Liver (tissue), 9 donors: ENCODE results near the gene ZFP82. TPM values are rescaled to one million over a fixed set of nuclear protein-coding genes. Genes with fewer than 3 reads are reported as not detected.

Experiments
- DNase-seq: peaks from one replicate; pipeline ENCODE4 v3.0.0-alpha.2; 2017; ENCODE audit warnings: low spot score
- H3K27ac ChIP-seq, 2 donors: one replicate each; pipeline ENCODE4 v1.7.0; 2013; ENCODE audit warnings: inconsistent platforms in 2 of 2, low read length in 2 of 2, control low read depth in 1 of 2, low read depth in 1 of 2, mild to moderate bottlenecking in 1 of 2
- H3K27me3 ChIP-seq, 4 donors: one replicate each; pipeline versions ENCODE4 v1.6.1 to v1.7.0; 2013; ENCODE audit warnings: low read length in 3 of 4, inconsistent platforms in 1 of 4, mild to moderate bottlenecking in 1 of 4, moderate library complexity in 1 of 4; ENCODE audit not compliant: control insufficient read depth in 4 of 4, insufficient read depth in 4 of 4
- H3K36me3 ChIP-seq, 4 donors: one replicate each; pipeline versions ENCODE4 v1.6.1 to v1.7.0; 2013; ENCODE audit warnings: low read length in 3 of 4, mild to moderate bottlenecking in 3 of 4, low read depth in 1 of 4, moderate library complexity in 1 of 4; ENCODE audit not compliant: control insufficient read depth in 4 of 4, insufficient read depth in 3 of 4
- H3K4me1 ChIP-seq, 4 donors: one replicate each; pipeline versions ENCODE4 v1.6.1 to v1.7.0; 2013; ENCODE audit warnings: low read length in 3 of 4, mild to moderate bottlenecking in 3 of 4, moderate library complexity in 1 of 4; ENCODE audit not compliant: control insufficient read depth in 4 of 4, insufficient read depth in 4 of 4
- H3K4me3 ChIP-seq, 3 donors: one replicate each; pipeline versions ENCODE4 v1.6.1 to v1.7.0; 2013; ENCODE audit warnings: low read length in 3 of 3, control low read depth in 1 of 3, low read depth in 1 of 3, mild to moderate bottlenecking in 1 of 3
- H3K9ac ChIP-seq, 2 donors: one replicate each; pipeline ENCODE4 v1.7.0; 2013; ENCODE audit warnings: low read length in 2 of 2, mild to moderate bottlenecking in 2 of 2, moderate library complexity in 2 of 2, control low read depth in 1 of 2, low read depth in 1 of 2
- H3K9me3 ChIP-seq, 4 donors: one replicate each; pipeline versions ENCODE4 v1.6.1 to v1.7.0; 2013; ENCODE audit warnings: low read length in 3 of 4; ENCODE audit not compliant: control insufficient read depth in 4 of 4
- FOXA1 ChIP-seq: IDR thresholded peaks from 2 replicates; pipeline ENCODE4 v1.6.1; 2016; ENCODE audit warnings: antibody characterized with exemption
- HNF4A ChIP-seq, 2 donors: conservative IDR thresholded peaks; 2 replicates each; pipeline ENCODE4 v1.6.1; 2016; ENCODE audit warnings: antibody characterized with exemption in 2 of 2, mild to moderate bottlenecking in 2 of 2
- HNF4G ChIP-seq: IDR thresholded peaks from 2 replicates; pipeline ENCODE4 v1.6.1; 2016; ENCODE audit warnings: antibody characterized with exemption
- JUND ChIP-seq, 2 donors: IDR thresholded peaks; 2 replicates each; pipeline ENCODE4 v1.6.1; 2016; ENCODE audit warnings: antibody characterized with exemption in 2 of 2
- NR2F2 ChIP-seq: IDR thresholded peaks from 2 replicates; pipeline ENCODE4 v1.6.1; 2016; ENCODE audit warnings: antibody characterized with exemption
- RAD21 ChIP-seq, 2 donors: IDR thresholded peaks; 2 replicates each; pipeline ENCODE4 v1.6.1; 2016; ENCODE audit warnings: antibody characterized with exemption in 2 of 2, mild to moderate bottlenecking in 2 of 2
- SP1 ChIP-seq: IDR thresholded peaks from 2 replicates; pipeline ENCODE4 v1.6.1; 2018; ENCODE audit warnings: antibody characterized with exemption, mild to moderate bottlenecking
- TAF1 ChIP-seq: conservative IDR thresholded peaks from 2 replicates; pipeline ENCODE4 v1.6.1; 2016; ENCODE audit warnings: antibody characterized with exemption, mild to moderate bottlenecking
- YY1 ChIP-seq: IDR thresholded peaks from 2 replicates; pipeline ENCODE4 v1.6.1; 2016; ENCODE audit warnings: antibody characterized with exemption, mild to moderate bottlenecking
- WGBS: extraction: QIAGEN DNeasy Blood & Tissue Kit; methylation state at CpG from one replicate; pipeline ENCODE4 v1.1.7; 2013; 5-methylcytosine and 5-hydroxymethylcytosine counted together
- polyA plus RNA-seq, 2 donors: library from polyadenylated mRNA; stranded (reverse) in 1 of 2; unstranded in 1 of 2; fragments of 200-250 nt in 1 of 2; fragments of >200 nt in 1 of 2; fragmentation: Nextera tagmentation in 1 of 2; extraction: Ambion mirVana in 1 of 2; gene quantifications; one replicate each; pipeline versions ENCODE4 v1.2.1 to v1.2.3, GENCODE V29; 2013 to 2015
- total RNA-seq, 2 donors: library from RNA; depleted of rRNA; stranded (reverse); fragments of >200 nt; gene quantifications; one replicate each; pipeline ENCODE4 v1.2.3, GENCODE V29; 2014
- TF ChIP-seq, protein P1 (sequence below): IDR thresholded peaks from 2 replicates; pipeline ENCODE4 v1.6.1; 2016; ENCODE audit warnings: antibody characterized with exemption
- TF ChIP-seq, protein P2 (sequence below): IDR thresholded peaks from 2 replicates; pipeline ENCODE4 v1.6.1; 2016; ENCODE audit warnings: antibody characterized with exemption
- TF ChIP-seq, protein P3 (sequence below): fragments of 150-350 bp; IDR thresholded peaks from 2 replicates; pipeline ENCODE4 v1.5.1; 2017; ENCODE audit warnings: improper control_type of control experiment, low read depth, low read length; ENCODE audit not compliant: missing input control
- TF ChIP-seq, protein P4 (sequence below): IDR thresholded peaks from 2 replicates; pipeline ENCODE4 v1.6.1; 2016; ENCODE audit warnings: antibody characterized with exemption, mild to moderate bottlenecking
- donor health status: healthy.
- donor health status: healthy.
- donor health status: healthy.
- donor health status: healthy.
- donor health status: healthy.

The ZFP82 gene
- total and polyA plus RNA-seq, 4 donors: 0.40 to 3.1 (median 1.0) TPM

DNA sequence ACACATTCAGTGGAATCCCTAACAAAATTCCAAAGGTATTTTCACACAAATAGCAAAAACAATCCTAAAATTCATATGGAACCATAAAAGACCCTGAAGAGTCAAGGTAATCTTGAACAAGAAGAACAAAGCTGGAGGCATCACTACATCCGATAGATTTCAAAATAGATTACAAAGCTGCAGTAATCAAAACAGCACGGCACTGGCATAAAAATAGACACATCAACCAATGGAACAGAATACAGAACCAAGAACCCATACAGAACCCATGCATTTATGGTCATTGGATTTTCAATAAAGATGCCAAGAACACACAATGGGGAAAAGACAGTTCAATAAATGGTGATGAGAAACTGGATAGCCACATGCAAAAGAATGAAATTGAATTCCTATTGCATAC, 38.4 kb upstream of the ZFP82 start:
- Histone ChIP-seq H3K9ac (no peak overlapping the region), H3K4me3 (peak overlapping the region in 1 of 3 donors; percentile 16), H3K9me3 (peaks cover 22 to 46% (median 30%) of the 10 kb centered on the region in 4 donors), H3K27ac (no peak overlapping the region), H3K27me3 (no peaks in the 10 kb centered on the region), H3K36me3 (peaks cover 12 to 42% (median 24%) of the 10 kb centered on the region in 4 donors), H3K4me1 (no peaks in the 10 kb centered on the region)
- 100% methylated on average over 2 of the region's 2 CpGs for WGBS
- TF ChIP-seq, protein P1, sequence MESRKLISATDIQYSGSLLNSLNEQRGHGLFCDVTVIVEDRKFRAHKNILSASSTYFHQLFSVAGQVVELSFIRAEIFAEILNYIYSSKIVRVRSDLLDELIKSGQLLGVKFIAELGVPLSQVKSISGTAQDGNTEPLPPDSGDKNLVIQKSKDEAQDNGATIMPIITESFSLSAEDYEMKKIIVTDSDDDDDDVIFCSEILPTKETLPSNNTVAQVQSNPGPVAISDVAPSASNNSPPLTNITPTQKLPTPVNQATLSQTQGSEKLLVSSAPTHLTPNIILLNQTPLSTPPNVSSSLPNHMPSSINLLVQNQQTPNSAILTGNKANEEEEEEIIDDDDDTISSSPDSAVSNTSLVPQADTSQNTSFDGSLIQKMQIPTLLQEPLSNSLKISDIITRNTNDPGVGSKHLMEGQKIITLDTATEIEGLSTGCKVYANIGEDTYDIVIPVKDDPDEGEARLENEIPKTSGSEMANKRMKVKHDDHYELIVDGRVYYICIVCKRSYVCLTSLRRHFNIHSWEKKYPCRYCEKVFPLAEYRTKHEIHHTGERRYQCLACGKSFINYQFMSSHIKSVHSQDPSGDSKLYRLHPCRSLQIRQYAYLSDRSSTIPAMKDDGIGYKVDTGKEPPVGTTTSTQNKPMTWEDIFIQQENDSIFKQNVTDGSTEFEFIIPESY: no peak
- TF ChIP-seq SP1: no peak
- DNase-seq: no peak

GRCh38 chr19:36449059-36449670, 30.7 kb upstream of the ZFP82 start:
- no peaks in the 10 kb centered on the region for H3K4me1 ChIP-seq
- no peaks in the 10 kb centered on the region for H3K27me3 ChIP-seq
- DNase-seq: no peak
- H3K4me3 ChIP-seq: peak overlapping the region in 2 of 3 donors; percentile 18 to 69
- no peak overlapping the region for H3K9ac ChIP-seq
- TF ChIP-seq JUND (IDR thresholded peaks at IDR 0.05): no peak
- TF ChIP-seq HNF4G: no peak
- TF ChIP-seq TAF1: no peak
- TF ChIP-seq HNF4A (conservative IDR thresholded peaks at IDR 0.05): no peak
- TF ChIP-seq, protein P2, sequence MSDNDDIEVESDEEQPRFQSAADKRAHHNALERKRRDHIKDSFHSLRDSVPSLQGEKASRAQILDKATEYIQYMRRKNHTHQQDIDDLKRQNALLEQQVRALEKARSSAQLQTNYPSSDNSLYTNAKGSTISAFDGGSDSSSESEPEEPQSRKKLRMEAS: no peak
- no peak for TF ChIP-seq NR2F2
- TF ChIP-seq RAD21 (IDR thresholded peaks at IDR 0.05): no peak
- TF ChIP-seq, protein P3, sequence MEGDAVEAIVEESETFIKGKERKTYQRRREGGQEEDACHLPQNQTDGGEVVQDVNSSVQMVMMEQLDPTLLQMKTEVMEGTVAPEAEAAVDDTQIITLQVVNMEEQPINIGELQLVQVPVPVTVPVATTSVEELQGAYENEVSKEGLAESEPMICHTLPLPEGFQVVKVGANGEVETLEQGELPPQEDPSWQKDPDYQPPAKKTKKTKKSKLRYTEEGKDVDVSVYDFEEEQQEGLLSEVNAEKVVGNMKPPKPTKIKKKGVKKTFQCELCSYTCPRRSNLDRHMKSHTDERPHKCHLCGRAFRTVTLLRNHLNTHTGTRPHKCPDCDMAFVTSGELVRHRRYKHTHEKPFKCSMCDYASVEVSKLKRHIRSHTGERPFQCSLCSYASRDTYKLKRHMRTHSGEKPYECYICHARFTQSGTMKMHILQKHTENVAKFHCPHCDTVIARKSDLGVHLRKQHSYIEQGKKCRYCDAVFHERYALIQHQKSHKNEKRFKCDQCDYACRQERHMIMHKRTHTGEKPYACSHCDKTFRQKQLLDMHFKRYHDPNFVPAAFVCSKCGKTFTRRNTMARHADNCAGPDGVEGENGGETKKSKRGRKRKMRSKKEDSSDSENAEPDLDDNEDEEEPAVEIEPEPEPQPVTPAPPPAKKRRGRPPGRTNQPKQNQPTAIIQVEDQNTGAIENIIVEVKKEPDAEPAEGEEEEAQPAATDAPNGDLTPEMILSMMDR: no peak
- TF ChIP-seq, protein P4, sequence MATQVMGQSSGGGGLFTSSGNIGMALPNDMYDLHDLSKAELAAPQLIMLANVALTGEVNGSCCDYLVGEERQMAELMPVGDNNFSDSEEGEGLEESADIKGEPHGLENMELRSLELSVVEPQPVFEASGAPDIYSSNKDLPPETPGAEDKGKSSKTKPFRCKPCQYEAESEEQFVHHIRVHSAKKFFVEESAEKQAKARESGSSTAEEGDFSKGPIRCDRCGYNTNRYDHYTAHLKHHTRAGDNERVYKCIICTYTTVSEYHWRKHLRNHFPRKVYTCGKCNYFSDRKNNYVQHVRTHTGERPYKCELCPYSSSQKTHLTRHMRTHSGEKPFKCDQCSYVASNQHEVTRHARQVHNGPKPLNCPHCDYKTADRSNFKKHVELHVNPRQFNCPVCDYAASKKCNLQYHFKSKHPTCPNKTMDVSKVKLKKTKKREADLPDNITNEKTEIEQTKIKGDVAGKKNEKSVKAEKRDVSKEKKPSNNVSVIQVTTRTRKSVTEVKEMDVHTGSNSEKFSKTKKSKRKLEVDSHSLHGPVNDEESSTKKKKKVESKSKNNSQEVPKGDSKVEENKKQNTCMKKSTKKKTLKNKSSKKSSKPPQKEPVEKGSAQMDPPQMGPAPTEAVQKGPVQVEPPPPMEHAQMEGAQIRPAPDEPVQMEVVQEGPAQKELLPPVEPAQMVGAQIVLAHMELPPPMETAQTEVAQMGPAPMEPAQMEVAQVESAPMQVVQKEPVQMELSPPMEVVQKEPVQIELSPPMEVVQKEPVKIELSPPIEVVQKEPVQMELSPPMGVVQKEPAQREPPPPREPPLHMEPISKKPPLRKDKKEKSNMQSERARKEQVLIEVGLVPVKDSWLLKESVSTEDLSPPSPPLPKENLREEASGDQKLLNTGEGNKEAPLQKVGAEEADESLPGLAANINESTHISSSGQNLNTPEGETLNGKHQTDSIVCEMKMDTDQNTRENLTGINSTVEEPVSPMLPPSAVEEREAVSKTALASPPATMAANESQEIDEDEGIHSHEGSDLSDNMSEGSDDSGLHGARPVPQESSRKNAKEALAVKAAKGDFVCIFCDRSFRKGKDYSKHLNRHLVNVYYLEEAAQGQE: no peak
- TF ChIP-seq FOXA1: no peak
- TF ChIP-seq YY1: no peak
- TF ChIP-seq SP1: no peak
- WGBS: 99% methylated on average over 5 of the region's 5 CpGs
- peaks cover 10 to 52% (median 44%) of the 10 kb centered on the region in 4 donors for H3K36me3 ChIP-seq
- H3K27ac ChIP-seq: no peak overlapping the region
- peaks cover 35 to 80% (median 59%) of the 10 kb centered on the region in 4 donors for H3K9me3 ChIP-seq
